ES-I3 (cell line): ENCODE results near the gene IRX2.

Source experiments
- H3K36me3 ChIP-seq: 2 replicates; pipeline ENCODE4 v1.6.1; 2013; ENCODE audit warnings: mild to moderate bottlenecking, low read length, control low read depth, moderate library complexity; ENCODE audit not compliant: insufficient read depth
- H3K4me1 ChIP-seq: 2 replicates; pipeline ENCODE4 v1.6.1; 2013; ENCODE audit warnings: mild to moderate bottlenecking, control low read depth, low read length; ENCODE audit not compliant: insufficient read depth
- H3K9ac ChIP-seq: 2 replicates; pipeline ENCODE4 v1.6.1; 2013; ENCODE audit warnings: low read depth, mild to moderate bottlenecking, low read length, moderate library complexity
- H3K9me3 ChIP-seq: 2 replicates; pipeline ENCODE4 v1.6.1; 2013; ENCODE audit warnings: mild to moderate bottlenecking, low read length, moderate library complexity; ENCODE audit not compliant: control insufficient read depth, insufficient read depth

The IRX2 gene

GRCh38 chr5:2708132-2708531 is 43.3 kb downstream of the IRX2 start:
- Histone ChIP-seq H3K36me3 (no peaks in the 10 kb centered on the region), H3K4me1 (0 out of 2 replicates have a peak, but pooled peaks cover 5% of the 10 kb centered on the region), H3K9ac (no peak overlapping the region), H3K9me3 (no peaks in the 10 kb centered on the region)

DNA sequence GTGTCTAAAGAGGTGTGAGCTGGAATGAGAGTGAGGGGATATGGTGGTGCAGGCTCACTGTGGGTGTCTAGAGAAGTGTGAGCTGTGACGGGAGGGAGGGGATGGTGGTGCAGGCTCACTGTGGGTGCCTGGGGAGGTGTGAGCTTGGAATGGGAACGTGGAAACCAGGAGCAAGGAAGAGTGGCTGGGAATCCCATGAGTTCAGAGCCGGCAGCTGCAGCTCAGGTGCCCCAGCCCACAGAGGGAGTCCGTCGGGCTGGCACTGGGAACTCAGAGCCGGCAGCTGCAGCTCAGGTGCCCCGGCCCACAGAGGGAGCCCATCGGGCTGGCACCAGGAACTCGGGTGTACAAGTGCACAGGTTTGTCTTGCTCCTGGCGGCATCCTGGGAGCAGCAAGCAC is 45.6 kb downstream of the IRX2 start:
- no peaks in the 10 kb centered on the region for H3K36me3 ChIP-seq
- H3K9me3 ChIP-seq = no peaks in the 10 kb centered on the region
- H3K4me1 ChIP-seq = 0 out of 2 replicates have a peak, but pooled peaks cover 5% of the 10 kb centered on the region
- no peak overlapping the region for H3K9ac ChIP-seq

DNA sequence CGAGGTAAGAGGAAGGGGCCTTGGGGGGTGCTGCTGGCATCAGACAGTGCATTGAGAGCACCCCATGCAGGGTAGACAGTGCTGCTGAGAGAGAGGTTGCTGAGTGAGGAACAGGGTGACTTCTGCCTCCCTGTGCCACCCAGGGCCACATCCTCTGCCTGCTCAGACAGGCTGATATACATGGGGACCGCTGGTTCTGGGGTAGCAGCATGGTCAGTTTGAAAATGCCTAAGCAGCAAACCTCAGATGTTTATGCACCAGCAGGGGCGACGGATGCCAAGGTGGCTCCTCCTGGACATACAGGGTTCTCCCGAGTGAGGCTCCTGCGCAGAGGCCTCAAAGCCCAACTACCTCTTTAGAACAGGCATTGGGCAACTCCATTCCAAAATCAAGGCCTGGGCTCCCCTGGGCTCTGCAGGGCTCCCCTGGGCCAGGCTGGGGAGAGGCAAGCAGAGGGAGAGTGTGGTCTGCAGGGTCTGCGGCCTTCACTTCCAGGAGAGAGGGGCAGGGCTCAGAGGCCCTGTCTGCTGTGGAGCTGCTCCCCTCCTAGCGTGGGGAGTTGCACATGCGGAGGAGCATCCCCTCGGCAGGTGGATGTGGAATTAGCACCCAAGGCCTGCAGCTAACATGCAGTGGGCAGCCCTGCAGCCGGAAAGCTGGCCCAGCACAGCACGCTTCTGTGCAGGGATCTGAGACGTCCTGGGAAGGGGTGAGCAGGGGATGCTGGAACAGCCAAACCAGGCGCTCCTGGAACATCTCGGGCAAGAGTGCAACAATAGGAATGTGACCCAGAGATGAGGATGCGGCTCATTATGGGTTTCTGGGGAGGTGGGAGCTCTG is 46.5 kb downstream of the IRX2 start:
- H3K36me3 ChIP-seq = no peaks in the 10 kb centered on the region
- no peaks in the 10 kb centered on the region for H3K9me3 ChIP-seq
- H3K4me1 ChIP-seq = 0 out of 2 replicates have a peak, but pooled peaks cover 2% of the 10 kb centered on the region
- H3K9ac ChIP-seq = no peak overlapping the region

DNA sequence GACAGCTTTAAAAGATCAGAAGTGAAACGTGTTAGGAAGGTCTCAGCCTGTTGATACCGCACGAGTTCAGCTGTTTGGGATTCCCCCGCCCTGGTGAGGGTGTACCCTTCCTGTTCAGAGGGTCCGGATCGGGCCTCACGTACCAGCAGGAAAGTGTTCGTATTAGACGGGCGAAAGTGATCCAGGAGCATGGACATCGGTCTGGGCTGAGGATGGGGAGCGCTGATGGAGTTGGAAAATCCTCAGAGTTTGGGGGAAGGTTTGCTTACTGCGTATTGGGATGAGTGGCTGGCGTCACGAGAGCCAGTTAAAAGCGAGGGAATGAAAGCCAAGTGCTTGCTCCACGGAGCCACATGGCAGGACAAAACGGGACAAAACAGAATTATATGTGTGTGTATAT is 47.4 kb downstream of the IRX2 start:
- no peaks in the 10 kb centered on the region for H3K9me3 ChIP-seq
- H3K9ac ChIP-seq = no peak overlapping the region
- no peaks in the 10 kb centered on the region for H3K36me3 ChIP-seq
- no peaks in the 10 kb centered on the region for H3K4me1 ChIP-seq

- no peak overlapping the region for H3K9ac ChIP-seq
- H3K4me1 ChIP-seq = no peaks in the 10 kb centered on the region
- H3K36me3 ChIP-seq = no peaks in the 10 kb centered on the region
- H3K9me3 ChIP-seq = no peaks in the 10 kb centered on the region
Measured at GRCh38 chr5:2703615-2704014, 47.9 kb downstream of the IRX2 start.

GRCh38 chr5:2703041-2703440 is 48.4 kb downstream of the IRX2 start:
- no peak overlapping the region for H3K9ac ChIP-seq
- no peaks in the 10 kb centered on the region for H3K9me3 ChIP-seq
- H3K36me3 ChIP-seq = no peaks in the 10 kb centered on the region
- no peaks in the 10 kb centered on the region for H3K4me1 ChIP-seq

- no peaks in the 10 kb centered on the region for H3K4me1 ChIP-seq
- H3K9me3 ChIP-seq = no peaks in the 10 kb centered on the region
- no peak overlapping the region for H3K9ac ChIP-seq
- no peaks in the 10 kb centered on the region for H3K36me3 ChIP-seq
Measured at GRCh38 chr5:2702096-2702879, 49.2 kb downstream of the IRX2 start.

- Histone ChIP-seq H3K9ac (no peak overlapping the region), H3K4me1 (no peaks in the 10 kb centered on the region), H3K36me3 (no peaks in the 10 kb centered on the region), H3K9me3 (no peaks in the 10 kb centered on the region)
Measured at GRCh38 chr5:2701592-2701991, 49.9 kb downstream of the IRX2 start.

DNA sequence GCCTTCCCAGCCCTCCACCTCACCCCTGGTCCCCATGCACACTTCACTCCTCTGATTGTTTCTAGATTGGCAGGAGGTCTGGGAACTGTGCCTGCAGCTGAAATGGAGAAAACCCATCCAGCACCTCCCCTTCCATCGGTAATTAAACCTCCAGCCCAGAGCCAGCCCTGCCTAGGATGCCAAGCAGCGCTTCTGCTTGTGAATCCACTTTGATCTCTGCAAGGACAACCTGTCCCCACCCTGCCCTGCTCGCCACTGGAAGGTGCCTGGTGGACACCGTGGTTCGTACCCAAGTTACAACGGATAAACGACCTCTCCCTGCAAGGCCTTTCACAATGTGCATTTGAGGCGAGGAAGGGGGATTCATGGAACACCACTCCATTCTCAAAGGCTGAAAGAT is 50.6 kb downstream of the IRX2 start:
- H3K9ac ChIP-seq = no peak overlapping the region
- no peaks in the 10 kb centered on the region for H3K4me1 ChIP-seq
- no peaks in the 10 kb centered on the region for H3K36me3 ChIP-seq
- H3K9me3 ChIP-seq = no peaks in the 10 kb centered on the region

DNA sequence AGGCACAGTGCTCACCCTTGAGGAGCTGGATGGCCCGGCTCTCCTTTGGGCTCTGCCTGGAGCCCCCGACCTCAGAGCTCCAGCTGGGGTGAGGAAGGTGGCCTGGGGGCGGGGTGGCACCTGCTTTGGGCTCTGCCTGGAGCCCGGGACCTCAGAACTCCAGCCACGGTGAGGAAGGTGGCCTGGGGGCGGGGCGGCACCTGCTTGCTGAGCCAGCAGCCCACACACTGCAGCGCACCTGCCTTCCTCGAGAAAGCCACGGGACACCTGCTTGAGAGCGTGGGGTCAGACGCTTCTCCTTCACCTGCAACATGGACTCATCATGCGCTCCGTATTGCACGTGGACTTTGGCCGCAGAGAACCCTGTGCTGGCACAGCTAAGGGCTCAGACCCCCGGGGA is 51.8 kb downstream of the IRX2 start:
- H3K9ac ChIP-seq = no peak overlapping the region
- no peaks in the 10 kb centered on the region; the same call in 1 of the 2 replicates for H3K9me3 ChIP-seq
- no peaks in the 10 kb centered on the region for H3K36me3 ChIP-seq
- no peaks in the 10 kb centered on the region for H3K4me1 ChIP-seq

GRCh38 chr5:2699231-2699630 is 52.2 kb downstream of the IRX2 start:
- Histone ChIP-seq H3K9me3 (no peaks in the 10 kb centered on the region; the same call in 1 of the 2 replicates), H3K36me3 (no peaks in the 10 kb centered on the region), H3K4me1 (no peaks in the 10 kb centered on the region), H3K9ac (no peak overlapping the region)

DNA sequence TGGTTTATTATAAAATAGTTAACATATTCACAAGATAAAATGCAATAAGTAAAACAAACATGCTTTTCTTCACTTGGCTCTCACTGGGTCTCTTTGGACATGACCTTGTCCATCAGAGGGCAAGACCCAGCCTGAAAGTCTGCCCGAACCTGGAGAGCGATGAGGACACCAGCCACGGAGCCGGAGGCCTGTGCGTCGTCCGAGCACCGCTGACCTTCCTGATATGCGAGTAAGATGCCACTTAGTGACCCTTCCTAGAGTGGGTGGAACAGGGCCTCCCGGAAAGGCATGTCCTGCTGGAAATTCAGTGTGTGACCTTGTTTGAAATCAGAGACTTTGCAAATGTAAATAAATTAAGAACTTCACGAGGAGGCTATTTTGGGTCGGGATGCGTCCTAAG is 52.9 kb downstream of the IRX2 start:
- H3K9me3 ChIP-seq = no peaks in the 10 kb centered on the region; the same call in 1 of the 2 replicates
- H3K4me1 ChIP-seq = no peaks in the 10 kb centered on the region
- H3K36me3 ChIP-seq = no peaks in the 10 kb centered on the region
- H3K9ac ChIP-seq = no peak overlapping the region

- H3K36me3 ChIP-seq = no peaks in the 10 kb centered on the region
- no peak overlapping the region for H3K9ac ChIP-seq
- no peaks in the 10 kb centered on the region for H3K4me1 ChIP-seq
- no peaks in the 10 kb centered on the region; the same call in 1 of the 2 replicates for H3K9me3 ChIP-seq
Measured at GRCh38 chr5:2697446-2698200, 53.9 kb downstream of the IRX2 start.

GRCh38 chr5:2697041-2697440 is 54.4 kb downstream of the IRX2 start:
- no peaks in the 10 kb centered on the region; the same call in 1 of the 2 replicates for H3K9me3 ChIP-seq
- H3K4me1 ChIP-seq = no peaks in the 10 kb centered on the region
- H3K36me3 ChIP-seq = no peaks in the 10 kb centered on the region

More at GRCh38 chr5:2697041-2697440, 54.4 kb downstream of the IRX2 start:
- H3K9ac ChIP-seq = no peak overlapping the region
